ENCODE measurements around the gene DMAC2L.

- TF ChIP-seq EZH2phosphoT487 (IDR thresholded peaks at IDR 0.05; ENCODE audit: borderline replicate concordance, low read length) (no peak), CTCF (IDR thresholded peaks at IDR 0.05; ENCODE audit: low read depth, low read length, poor library complexity, severe bottlenecking) (peak; percentile 55)
Observed at GRCh38 chr14:50311337-50311971, 670 bp upstream of the DMAC2L start.
